ENCODE results near the gene COL4A1. TPM values are rescaled to one million over a fixed set of nuclear protein-coding genes. Genes with fewer than 3 reads are reported as not detected.
A peak's percentile ranks its signal among the peaks of the same experiment; 100 is the strongest.

Gene COL4A1
- total RNA-seq, 2 donors from 2014 or later, result 505 to 852 TPM

- ATAC-seq (ENCODE audit: insufficient number of reproducible peaks, low FRiP score, low read depth) (no peak), DNase-seq (ENCODE audit: low spot score) (no peak)
- Histone ChIP-seq H3K4me1 (ENCODE audit: control insufficient read depth in 1 of 2, low read depth in 2 of 2) (peaks cover 0 to 11% of the 10 kb centered on the region in 2 donors), H3K9me3 (no peaks in the 10 kb centered on the region), H3K4me3 (no peak overlapping the region), H3K36me3 (peaks cover 75% of the 10 kb centered on the region), H3K27me3 (replicated peaks; ENCODE audit: insufficient read depth) (no peaks in the 10 kb centered on the region), H3K27ac (peak overlapping the region; percentile 68 to 69)
- no peak for TF ChIP-seq CTCF (IDR thresholded peaks at IDR 0.05)
These were observed 136.1 kb downstream of the COL4A1 start for GRCh38 chr13:110170882-110171281.

GRCh38 chr13:110170020-110170790 is 136.8 kb downstream of the COL4A1 start:
- no peak overlapping the region for H3K4me3 ChIP-seq
- DNase-seq (ENCODE audit: low spot score), result no peak
- H3K27me3 ChIP-seq (replicated peaks; ENCODE audit: insufficient read depth), result no peaks in the 10 kb centered on the region
- peak overlapping the region; percentile 68 to 69 for H3K27ac ChIP-seq
- H3K9me3 ChIP-seq, result no peaks in the 10 kb centered on the region
- H3K4me1 ChIP-seq (ENCODE audit: control insufficient read depth in 1 of 2, low read depth in 2 of 2), result peaks cover 0 to 11% of the 10 kb centered on the region in 2 donors
- no peak for ATAC-seq (ENCODE audit: insufficient number of reproducible peaks, low FRiP score, low read depth)
- no peak for TF ChIP-seq CTCF (IDR thresholded peaks at IDR 0.05)
- peaks cover 74% of the 10 kb centered on the region for H3K36me3 ChIP-seq

GRCh38 chr13:110168999-110169933 is 137.7 kb downstream of the COL4A1 start:
- no peak for TF ChIP-seq CTCF (IDR thresholded peaks at IDR 0.05)
- H3K27ac ChIP-seq, result peak overlapping the region; percentile 52 to 68
- peaks cover 74% of the 10 kb centered on the region for H3K36me3 ChIP-seq
- no peak for DNase-seq (ENCODE audit: low spot score)
- H3K4me3 ChIP-seq, result no peak overlapping the region
- H3K4me1 ChIP-seq (ENCODE audit: control insufficient read depth in 1 of 2, low read depth in 2 of 2), result peaks cover 0 to 11% of the 10 kb centered on the region in 2 donors
- no peaks in the 10 kb centered on the region for H3K27me3 ChIP-seq (replicated peaks; ENCODE audit: insufficient read depth)
- H3K9me3 ChIP-seq, result no peaks in the 10 kb centered on the region
- ATAC-seq (ENCODE audit: insufficient number of reproducible peaks, low FRiP score, low read depth), result no peak

GRCh38 chr13:110166598-110166997 is 140.4 kb downstream of the COL4A1 start:
- ATAC-seq (ENCODE audit: insufficient number of reproducible peaks, low FRiP score, low read depth) (no peak), DNase-seq (ENCODE audit: low spot score) (no peak)
- Histone ChIP-seq H3K36me3 (peaks cover 73% of the 10 kb centered on the region), H3K27ac (no peak overlapping the region), H3K27me3 (replicated peaks; ENCODE audit: insufficient read depth) (no peaks in the 10 kb centered on the region), H3K4me1 (ENCODE audit: control insufficient read depth in 1 of 2, low read depth in 2 of 2) (peaks cover 0 to 11% of the 10 kb centered on the region in 2 donors), H3K4me3 (no peak overlapping the region), H3K9me3 (no peaks in the 10 kb centered on the region)
- TF ChIP-seq CTCF (IDR thresholded peaks at IDR 0.05), result no peak

- Histone ChIP-seq H3K27me3 (replicated peaks; ENCODE audit: insufficient read depth) (no peaks in the 10 kb centered on the region), H3K4me1 (ENCODE audit: control insufficient read depth in 1 of 2, low read depth in 2 of 2) (no peaks in the 10 kb centered on the region), H3K9me3 (no peaks in the 10 kb centered on the region), H3K4me3 (no peak overlapping the region), H3K27ac (no peak overlapping the region), H3K36me3 (peaks cover 78% of the 10 kb centered on the region)
- DNase-seq (ENCODE audit: low spot score) (no peak), ATAC-seq (ENCODE audit: insufficient number of reproducible peaks, low FRiP score, low read depth) (no peak)
- TF ChIP-seq CTCF (IDR thresholded peaks at IDR 0.05), result no peak
These were observed 142.3 kb downstream of the COL4A1 start for GRCh38 chr13:110164706-110165105.
